Measurements from ENCODE around the gene TTF2. TPM values are rescaled to one million over a fixed set of nuclear protein-coding genes. Genes with fewer than 3 reads are reported as not detected.
A peak's percentile ranks its signal among the peaks of the same experiment; 100 is the strongest.

The TTF2 gene
- total and polyA plus RNA-seq, 9 donors = 7.5 to 15.3 (median 11.0) TPM

DNA sequence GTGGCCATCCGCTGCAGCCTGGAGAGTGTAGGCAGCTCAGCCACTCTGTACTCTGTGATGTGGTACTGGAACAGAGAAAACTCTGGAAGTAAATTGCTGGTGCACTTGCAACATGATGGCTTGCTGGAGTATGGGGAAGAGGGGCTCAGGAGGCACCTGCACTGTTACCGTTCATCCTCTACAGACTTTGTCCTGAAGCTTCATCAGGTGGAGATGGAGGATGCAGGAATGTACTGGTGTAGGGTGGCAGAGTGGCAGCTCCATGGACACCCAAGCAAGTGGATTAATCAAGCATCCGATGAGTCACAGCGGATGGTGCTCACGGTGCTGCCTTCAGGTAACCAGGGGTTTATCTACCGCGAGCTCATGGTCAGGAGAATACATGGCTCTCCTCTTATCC is 34.6 kb upstream of the TTF2 start:
- Histone ChIP-seq H3K27ac (ENCODE audit: low read length) (no peak overlapping the region), H3K4me3 (ENCODE audit: low read length) (no peak overlapping the region), H3K9me3 (replicated peaks; ENCODE audit: control insufficient read depth, low read depth, low read length) (no peaks in the 10 kb centered on the region), H3K36me3 (ENCODE audit: control insufficient read depth, insufficient read depth, low read length) (peaks cover 20% of the 10 kb centered on the region), H3K4me1 (ENCODE audit: control insufficient read depth, insufficient read depth, low read length) (peaks cover 6% of the 10 kb centered on the region), H3K27me3 (ENCODE audit: control insufficient read depth, insufficient read depth, low read length) (no peaks in the 10 kb centered on the region)
- 96% methylated on average over 3 of the region's 7 CpGs for WGBS (ENCODE audit: insufficient coverage)
- no peak for DNase-seq

DNA sequence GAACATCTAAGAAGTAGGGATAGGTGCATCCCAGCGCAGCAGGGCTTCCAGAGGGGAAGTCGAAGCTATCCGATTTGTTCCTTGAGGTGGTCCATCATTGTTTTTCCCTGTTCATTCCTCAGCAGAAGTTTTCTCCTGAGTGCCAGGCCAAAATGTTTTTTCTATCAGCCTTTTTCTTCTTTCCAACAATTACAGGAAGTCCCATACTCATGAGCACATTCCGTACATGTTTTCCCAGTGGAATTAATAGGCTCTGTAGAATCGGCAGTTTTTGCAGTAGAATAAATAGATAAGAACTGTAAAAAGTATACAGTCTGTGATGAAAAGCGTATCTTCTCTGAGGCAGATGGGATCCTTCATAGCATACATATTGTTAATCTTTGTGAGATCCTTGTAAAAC is 33.8 kb upstream of the TTF2 start:
- H3K4me1 ChIP-seq (ENCODE audit: control insufficient read depth, insufficient read depth, low read length) = peaks cover 6% of the 10 kb centered on the region
- no peaks in the 10 kb centered on the region for H3K27me3 ChIP-seq (ENCODE audit: control insufficient read depth, insufficient read depth, low read length)
- peaks cover 20% of the 10 kb centered on the region for H3K36me3 ChIP-seq (ENCODE audit: control insufficient read depth, insufficient read depth, low read length)
- H3K4me3 ChIP-seq (ENCODE audit: low read length) = no peak overlapping the region
- peak; percentile 41 for DNase-seq
- WGBS (ENCODE audit: insufficient coverage) = 20% methylated on average over 1 of the region's 6 CpGs
- no peak overlapping the region for H3K27ac ChIP-seq (ENCODE audit: low read length)
- no peaks in the 10 kb centered on the region for H3K9me3 ChIP-seq (replicated peaks; ENCODE audit: control insufficient read depth, low read depth, low read length)

DNA sequence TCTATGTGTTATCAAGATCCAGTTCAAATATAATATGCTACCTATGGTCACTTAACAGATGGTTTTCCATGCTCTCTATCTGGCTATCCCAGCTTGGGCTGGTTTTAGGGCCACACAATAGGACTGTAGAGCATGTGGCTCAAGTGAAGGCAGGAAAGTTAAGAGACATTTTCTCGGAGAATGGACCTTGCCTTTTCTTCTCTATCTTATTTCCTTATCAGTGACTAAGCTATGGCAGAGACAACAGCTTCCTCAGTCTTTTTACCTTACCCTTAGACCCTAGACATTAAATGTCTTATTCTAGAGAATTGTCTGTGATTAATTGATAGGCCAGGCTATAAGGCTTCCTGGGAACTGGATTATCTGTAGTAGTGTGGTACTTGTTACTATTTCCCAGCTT is 30.4 kb upstream of the TTF2 start:
- no peak overlapping the region for H3K27ac ChIP-seq (ENCODE audit: low read length)
- H3K9me3 ChIP-seq (replicated peaks; ENCODE audit: control insufficient read depth, low read depth, low read length) = no peaks in the 10 kb centered on the region
- peaks cover 17% of the 10 kb centered on the region for H3K4me1 ChIP-seq (ENCODE audit: control insufficient read depth, insufficient read depth, low read length)
- no CpG with 5 or more reads among the region's 1 CpG for WGBS (ENCODE audit: insufficient coverage)
- H3K36me3 ChIP-seq (ENCODE audit: control insufficient read depth, insufficient read depth, low read length) = peaks cover 17% of the 10 kb centered on the region
- no peak overlapping the region for H3K4me3 ChIP-seq (ENCODE audit: low read length)
- H3K27me3 ChIP-seq (ENCODE audit: control insufficient read depth, insufficient read depth, low read length) = no peaks in the 10 kb centered on the region
- no peak for DNase-seq

DNA sequence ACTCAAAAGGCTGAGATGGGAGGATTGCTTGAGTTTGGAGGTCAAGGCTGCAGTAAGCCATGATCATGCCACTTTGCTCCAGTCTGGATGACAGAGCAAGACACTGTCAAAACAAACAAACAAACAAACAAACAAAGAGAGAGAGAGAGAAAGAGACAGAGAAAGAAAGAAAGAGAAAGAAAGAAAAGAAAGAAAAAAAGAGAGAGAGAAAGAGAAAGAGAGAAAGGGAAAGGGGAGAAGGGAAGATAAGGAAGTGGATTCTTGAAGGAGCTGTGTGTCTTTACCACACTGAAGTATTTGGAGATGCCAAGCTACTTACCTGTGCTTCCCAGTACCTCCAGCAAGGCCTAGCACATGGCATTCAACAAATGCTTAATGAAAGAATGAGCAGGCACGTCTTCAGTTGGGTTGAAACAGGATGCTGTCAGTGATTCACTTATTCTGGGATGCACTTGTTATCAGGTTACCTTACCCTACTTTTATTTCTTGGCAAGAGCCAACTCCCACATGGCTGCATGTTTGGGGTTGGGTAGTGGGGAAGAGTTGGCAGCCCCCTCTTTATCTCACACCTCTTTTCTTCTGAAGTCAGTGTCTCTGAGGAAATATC is 29.8 kb upstream of the TTF2 start:
- Histone ChIP-seq H3K27me3 (ENCODE audit: control insufficient read depth, insufficient read depth, low read length) (no peaks in the 10 kb centered on the region), H3K4me3 (ENCODE audit: low read length) (no peak overlapping the region), H3K9me3 (replicated peaks; ENCODE audit: control insufficient read depth, low read depth, low read length) (no peaks in the 10 kb centered on the region), H3K4me1 (ENCODE audit: control insufficient read depth, insufficient read depth, low read length) (peaks cover 21% of the 10 kb centered on the region), H3K36me3 (ENCODE audit: control insufficient read depth, insufficient read depth, low read length) (peaks cover 17% of the 10 kb centered on the region), H3K27ac (ENCODE audit: low read length) (no peak overlapping the region)
- no CpG with 5 or more reads among the region's 1 CpG for whole genome bisulfite sequencing (ENCODE audit: insufficient coverage)
- no peak for DNase-seq

DNA sequence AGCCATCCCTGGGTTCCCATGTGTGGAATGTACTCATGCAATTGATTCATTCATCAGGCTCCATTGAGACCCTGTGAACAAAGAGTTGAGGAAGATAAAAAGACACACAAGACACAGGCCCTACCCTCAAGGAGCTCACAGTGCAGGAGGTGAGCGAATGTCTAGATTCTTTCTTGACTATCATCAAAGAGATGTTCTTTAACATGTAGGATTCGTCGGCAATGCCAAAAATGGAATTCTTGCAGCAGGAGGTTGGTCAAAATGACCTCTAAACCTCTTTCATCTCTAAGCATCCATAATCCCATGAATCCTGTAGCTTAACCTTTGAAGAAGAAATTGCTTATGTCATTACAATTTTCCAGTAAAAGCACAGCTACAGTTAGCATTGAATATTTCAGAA is 27.9 kb upstream of the TTF2 start:
- no peak overlapping the region for H3K4me3 ChIP-seq (ENCODE audit: low read length)
- peaks cover 7% of the 10 kb centered on the region for H3K36me3 ChIP-seq (ENCODE audit: control insufficient read depth, insufficient read depth, low read length)
- no peak for DNase-seq
- peaks cover 19% of the 10 kb centered on the region for H3K4me1 ChIP-seq (ENCODE audit: control insufficient read depth, insufficient read depth, low read length)
- no peak overlapping the region for H3K27ac ChIP-seq (ENCODE audit: low read length)
- WGBS (ENCODE audit: insufficient coverage) = 67% methylated on average over 3 of the region's 3 CpGs
- H3K9me3 ChIP-seq (replicated peaks; ENCODE audit: control insufficient read depth, low read depth, low read length) = no peaks in the 10 kb centered on the region
- H3K27me3 ChIP-seq (ENCODE audit: control insufficient read depth, insufficient read depth, low read length) = no peaks in the 10 kb centered on the region

DNA sequence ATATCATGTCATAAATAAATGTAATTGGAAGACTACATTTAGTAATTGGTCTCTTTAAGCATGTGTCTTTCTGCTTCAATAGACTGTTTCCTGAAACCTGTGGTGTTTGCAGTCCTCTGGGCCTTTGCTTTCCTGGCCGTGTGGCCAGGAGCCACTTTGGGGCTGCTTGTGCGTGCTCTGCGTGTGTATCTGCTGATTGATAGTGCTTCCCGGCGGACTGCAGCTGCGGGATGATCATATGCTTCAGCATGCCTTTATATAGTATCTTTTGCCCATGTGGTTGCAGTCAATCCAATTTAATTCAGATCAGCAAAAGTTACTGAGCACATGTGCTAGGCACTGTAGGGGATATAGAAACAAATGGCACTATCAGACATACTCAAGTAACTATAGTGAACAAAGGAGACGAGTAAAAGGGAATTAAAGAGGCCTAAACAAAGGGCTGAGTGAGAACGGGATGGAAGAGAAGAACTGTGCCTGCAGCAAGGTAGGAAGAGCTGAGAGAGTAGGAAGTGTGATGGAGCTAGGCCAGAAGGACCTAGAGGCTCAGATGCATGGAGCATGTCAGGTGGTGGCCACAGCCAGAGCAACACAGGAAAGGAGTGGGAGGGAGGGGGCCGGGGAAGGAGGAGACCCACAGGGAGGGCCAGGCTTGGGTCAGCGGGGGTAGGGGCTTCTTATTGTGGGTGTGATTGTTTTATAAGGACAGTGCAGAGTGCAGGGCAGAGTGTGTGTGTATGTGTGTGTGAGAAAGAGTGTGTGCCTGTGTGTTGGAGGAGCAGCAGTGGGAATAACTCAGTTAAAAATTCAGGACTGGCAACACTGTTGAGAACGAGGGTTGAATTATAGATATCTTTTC is 27.2 kb upstream of the TTF2 start:
- Histone ChIP-seq H3K36me3 (ENCODE audit: control insufficient read depth, insufficient read depth, low read length) (peaks cover 7% of the 10 kb centered on the region), H3K27ac (ENCODE audit: low read length) (peak overlapping the region; percentile 40), H3K4me3 (ENCODE audit: low read length) (no peak overlapping the region), H3K27me3 (ENCODE audit: control insufficient read depth, insufficient read depth, low read length) (no peaks in the 10 kb centered on the region), H3K9me3 (replicated peaks; ENCODE audit: control insufficient read depth, low read depth, low read length) (no peaks in the 10 kb centered on the region), H3K4me1 (ENCODE audit: control insufficient read depth, insufficient read depth, low read length) (peaks cover 19% of the 10 kb centered on the region)
- 27% methylated on average over 9 of the region's 11 CpGs for WGBS (ENCODE audit: insufficient coverage)
- DNase-seq = peak; percentile 61

DNA sequence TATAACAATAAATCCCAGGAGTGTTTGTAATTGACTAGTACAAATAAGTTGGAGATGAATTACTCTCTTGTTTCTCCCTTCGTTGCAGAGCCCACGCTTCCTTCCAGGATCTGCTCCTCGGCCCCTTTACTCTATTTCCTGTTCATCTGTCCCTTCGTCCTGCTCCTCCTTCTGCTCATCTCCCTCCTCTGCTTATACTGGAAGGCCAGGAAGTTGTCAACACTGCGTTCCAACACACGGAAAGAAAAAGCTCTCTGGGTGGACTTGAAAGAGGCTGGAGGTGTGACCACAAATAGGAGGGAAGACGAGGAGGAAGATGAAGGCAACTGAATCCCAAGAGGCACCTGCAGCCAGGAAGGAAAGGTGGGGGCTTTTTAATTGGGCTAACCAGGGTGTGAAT is 26.4 kb upstream of the TTF2 start:
- Histone ChIP-seq H3K36me3 (ENCODE audit: control insufficient read depth, insufficient read depth, low read length) (peaks cover 7% of the 10 kb centered on the region), H3K27me3 (ENCODE audit: control insufficient read depth, insufficient read depth, low read length) (no peaks in the 10 kb centered on the region), H3K27ac (ENCODE audit: low read length) (peak overlapping the region; percentile 40), H3K4me3 (ENCODE audit: low read length) (no peak overlapping the region), H3K4me1 (ENCODE audit: control insufficient read depth, insufficient read depth, low read length) (peaks cover 19% of the 10 kb centered on the region), H3K9me3 (replicated peaks; ENCODE audit: control insufficient read depth, low read depth, low read length) (no peaks in the 10 kb centered on the region)
- peak; percentile 61 for DNase-seq
- WGBS (ENCODE audit: insufficient coverage) = 48% methylated on average over 3 of the region's 7 CpGs

DNA sequence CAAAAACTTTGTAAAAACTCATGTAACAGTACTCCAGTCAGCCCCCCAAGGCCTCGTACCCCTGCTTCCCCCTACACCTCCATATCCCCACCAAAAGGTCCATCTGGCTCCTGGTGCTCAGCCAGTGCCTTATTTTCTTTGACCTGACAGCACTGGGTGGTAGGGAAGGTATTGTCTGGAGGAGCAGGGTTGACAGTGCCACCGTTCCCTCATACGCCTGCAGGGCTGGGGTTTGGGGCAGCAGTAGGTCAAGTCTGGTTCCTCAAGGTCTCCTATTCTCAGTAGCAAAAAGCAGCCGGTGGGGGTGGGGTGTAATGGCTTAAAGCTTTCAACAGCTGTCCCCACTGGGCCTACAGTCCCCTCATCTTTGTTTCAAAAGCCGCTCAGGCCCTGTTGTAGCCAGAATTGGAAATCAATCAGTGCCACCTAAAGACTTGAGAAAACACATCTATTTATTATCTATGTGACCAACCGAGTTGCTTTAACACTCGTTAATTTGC is 25.3 kb upstream of the TTF2 start:
- WGBS (ENCODE audit: insufficient coverage) = no CpG with 5 or more reads among the region's 7 CpGs
- peaks cover 7% of the 10 kb centered on the region for H3K36me3 ChIP-seq (ENCODE audit: control insufficient read depth, insufficient read depth, low read length)
- no peak overlapping the region for H3K4me3 ChIP-seq (ENCODE audit: low read length)
- peaks cover 19% of the 10 kb centered on the region for H3K4me1 ChIP-seq (ENCODE audit: control insufficient read depth, insufficient read depth, low read length)
- no peaks in the 10 kb centered on the region for H3K27me3 ChIP-seq (ENCODE audit: control insufficient read depth, insufficient read depth, low read length)
- no peak for DNase-seq
- H3K27ac ChIP-seq (ENCODE audit: low read length) = no peak overlapping the region
- H3K9me3 ChIP-seq (replicated peaks; ENCODE audit: control insufficient read depth, low read depth, low read length) = no peaks in the 10 kb centered on the region

DNA sequence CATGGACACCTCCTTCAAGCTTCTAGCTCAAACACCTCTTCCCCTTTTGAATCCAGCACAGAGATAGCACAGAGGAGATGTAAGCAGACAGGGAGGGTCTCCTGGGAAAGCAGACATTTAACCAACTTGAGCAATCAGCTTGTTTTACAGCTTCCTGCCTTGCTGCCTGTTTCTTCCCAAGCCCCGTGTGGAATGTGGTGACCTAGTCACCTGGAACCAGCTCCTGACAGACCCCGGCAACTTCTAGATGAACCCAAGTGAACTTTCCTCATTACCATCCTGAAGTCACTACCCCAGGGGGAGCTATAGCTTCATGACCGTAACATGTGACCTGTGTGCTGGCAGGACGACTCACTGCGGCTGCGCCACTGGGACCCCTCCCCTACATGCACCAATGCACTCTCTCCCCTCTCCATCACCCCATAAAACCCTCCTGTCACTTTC is 24.1 kb upstream of the TTF2 start:
- peaks cover 7% of the 10 kb centered on the region for H3K36me3 ChIP-seq (ENCODE audit: control insufficient read depth, insufficient read depth, low read length)
- 39% methylated on average over 6 of the region's 6 CpGs for WGBS (ENCODE audit: insufficient coverage)
- no peak overlapping the region for H3K27ac ChIP-seq (ENCODE audit: low read length)
- no peak overlapping the region for H3K4me3 ChIP-seq (ENCODE audit: low read length)
- DNase-seq = no peak
- H3K27me3 ChIP-seq (ENCODE audit: control insufficient read depth, insufficient read depth, low read length) = no peaks in the 10 kb centered on the region
- peaks cover 19% of the 10 kb centered on the region for H3K4me1 ChIP-seq (ENCODE audit: control insufficient read depth, insufficient read depth, low read length)
- no peaks in the 10 kb centered on the region for H3K9me3 ChIP-seq (replicated peaks; ENCODE audit: control insufficient read depth, low read depth, low read length)

DNA sequence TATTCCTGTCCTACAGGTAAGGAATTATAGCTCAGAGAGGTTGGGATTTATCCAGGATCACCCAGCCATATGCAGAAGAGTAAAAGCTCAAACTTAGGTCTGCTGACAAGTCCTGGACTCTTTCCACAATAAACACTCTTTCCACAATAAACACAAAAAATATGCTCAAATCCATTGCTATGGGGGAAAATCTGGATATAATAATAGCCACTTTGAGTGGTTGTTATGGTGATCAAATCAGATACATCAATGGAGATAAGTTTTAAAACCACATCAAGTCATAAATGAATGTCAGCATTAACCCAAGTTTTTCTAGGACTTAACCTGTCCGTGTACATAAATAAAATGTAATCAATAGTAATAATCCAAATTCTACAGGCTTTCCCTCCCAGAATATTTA is 22.3 kb upstream of the TTF2 start:
- peaks cover 16% of the 10 kb centered on the region for H3K4me1 ChIP-seq (ENCODE audit: control insufficient read depth, insufficient read depth, low read length)
- peak; percentile 23 for DNase-seq
- no peak overlapping the region for H3K27ac ChIP-seq (ENCODE audit: low read length)
- H3K4me3 ChIP-seq (ENCODE audit: low read length) = no peak overlapping the region
- no peaks in the 10 kb centered on the region for H3K27me3 ChIP-seq (ENCODE audit: control insufficient read depth, insufficient read depth, low read length)
- H3K36me3 ChIP-seq (ENCODE audit: control insufficient read depth, insufficient read depth, low read length) = peaks cover 7% of the 10 kb centered on the region
- no peaks in the 10 kb centered on the region for H3K9me3 ChIP-seq (replicated peaks; ENCODE audit: control insufficient read depth, low read depth, low read length)
- WGBS (ENCODE audit: insufficient coverage) = no CpG with 5 or more reads among the region's 1 CpG

All from muscle of leg (tissue), 11 donors.